ENCODE data around the gene NPLOC4. TPM values are rescaled to one million over a fixed set of nuclear protein-coding genes. Genes with fewer than 3 reads are reported as not detected.

Gene NPLOC4
- total and polyA plus RNA-seq, 2 of the 13 experiments (the other 11 are each of a cell fraction or from before 2014, with no cell fraction given), result 57.0 to 97.0 TPM

- in situ Hi-C loops (cut with HindIII; ENCODE audit: extremely low pct_ligation_motif_present, low pct_unique_long_range_greater_than_20kb) (no loop called here), intact Hi-C loops (cut with micrococcal nuclease; ENCODE audit: unreplicated experiment) (no loop called here)
- DNase-seq (ENCODE audit: low spot score), result no peak
- H4K20me1 ChIP-seq (ENCODE audit: insufficient read depth, low read length), result no peaks in the 10 kb centered on the region
- no peak for ATAC-seq
- no peak overlapping the region for H3K9ac ChIP-seq (ENCODE audit: insufficient read depth, low read depth, low read length)
- H3K79me2 ChIP-seq (ENCODE audit: insufficient read depth, low read length), result no peaks in the 10 kb centered on the region
- no peak for FAIRE-seq
- H2AFZ ChIP-seq (ENCODE audit: low read length), result no peak overlapping the region
- no TSS peak for BruUV-seq (replicated peaks)
- ChIA-PET CTCF (ENCODE audit: low intra/inter-chr PET ratio, low total read pairs) (no interaction called here), POLR2A (interaction anchor here (2.0 kb wide), 1 partner anchor 9 kb away, joined by 12 read pairs; no protein-coding TSS in a partner anchor)
- 20% methylated on average over 4 of the region's 4 CpGs for WGBS (ENCODE audit: low lambda C conversion rate)
- no peak overlapping the region for H3K4me2 ChIP-seq (ENCODE audit: low read depth, low read length)
- no peaks in the 10 kb centered on the region for H3K36me3 ChIP-seq (replicated peaks in 1 of 2; ENCODE audit: control insufficient read depth in 1 of 2, insufficient read depth in 2 of 2, low read length in 2 of 2)
- H3K27me3 ChIP-seq (ENCODE audit: control insufficient read depth in 1 of 2, insufficient read depth in 2 of 2, low read length in 2 of 2), result peaks cover 0 to 17% of the 10 kb centered on the region in 2 experiments; a peak in 3 of 5 replicates
- peaks cover 71% of the 10 kb centered on the region for H3K4me1 ChIP-seq (ENCODE audit: insufficient read depth, low read length)
- no peaks in the 10 kb centered on the region for H3K9me3 ChIP-seq (ENCODE audit: low read length)
- H3K27ac ChIP-seq (ENCODE audit: extremely low read length, insufficient read depth, low read length), result no peak overlapping the region
- no peak overlapping the region for H3K4me3 ChIP-seq (replicated peaks in 1 of 3; ENCODE audit: insufficient read depth in 1 of 3, low read depth in 2 of 3, low read length in 3 of 3)
- TF ChIP-seq ESRRA (CRISPR knock-in tag; IDR thresholded peaks at IDR 0.05; ENCODE audit: low read depth), result peak; percentile 71; the same call in 1 of the 2 replicates
- TF ChIP-seq MXD1 (CRISPR knock-in tag; IDR thresholded peaks at IDR 0.05), result 0 out of 2 replicates have a peak, but pooled peaks have one; percentile 32
- TF ChIP-seq EED (CRISPR knock-in tag; IDR thresholded peaks at IDR 0.05), result 0 out of 2 replicates have a peak, but pooled peaks have one; percentile 64
- no peak for TF ChIP-seq ZFP1 (CRISPR knock-in tag; IDR thresholded peaks at IDR 0.05)
- peak; percentile 98 for TF ChIP-seq ZMYM3 (CRISPR knock-in tag; IDR thresholded peaks at IDR 0.05)
- TF ChIP-seq MIER3 (CRISPR knock-in tag; IDR thresholded peaks at IDR 0.05; ENCODE audit: borderline replicate concordance), result no peak
- TF ChIP-seq CHD4 (IDR thresholded peaks at IDR 0.05; ENCODE audit: borderline replicate concordance, low read length), result peak; percentile 43; the same call in 1 of the 2 replicates
- 0 out of 2 replicates have a peak, but pooled peaks have one; percentile 26 for TF ChIP-seq TBX2 (CRISPR knock-in tag; IDR thresholded peaks at IDR 0.05; ENCODE audit: borderline replicate concordance)
- TF ChIP-seq ZBTB40 (IDR thresholded peaks at IDR 0.05), result no peak
- TF ChIP-seq ZBTB40 (CRISPR knock-in tag; IDR thresholded peaks at IDR 0.05), result 0 out of 2 replicates have a peak, but pooled peaks have one; percentile 23
- no peak for TF ChIP-seq GMEB1 (CRISPR knock-in tag; IDR thresholded peaks at IDR 0.05; ENCODE audit: borderline replicate concordance)
- TF ChIP-seq KMT2A (CRISPR knock-in tag; IDR thresholded peaks at IDR 0.05), result no peak
- TF ChIP-seq ZNF788 (CRISPR knock-in tag; IDR thresholded peaks at IDR 0.05; ENCODE audit: borderline replicate concordance), result 0 out of 2 replicates have a peak, but pooled peaks have one; percentile 49
- no peak for TF ChIP-seq ZNF546 (CRISPR knock-in tag; conservative IDR thresholded peaks at IDR 0.05)
Observed at GRCh38 chr17:81656835-81657234, 19.9 kb upstream of the NPLOC4 start.

Data from HepG2 (cell line).